H1 (cell line): ENCODE results near the gene ELANE. TPM values are rescaled to one million over a fixed set of nuclear protein-coding genes. Genes with fewer than 3 reads are reported as not detected.

Experiments used
- CTCF ChIA-PET: fragments of 300-600 bp; sonication (Branson Sonifier 250); formaldehyde crosslinking; loops from one replicate; lab custom pipeline; 2021; ENCODE audit not compliant: partially characterized antibody; lab: Charles Lee
- POLR2A ChIA-PET: fragments of 300-600 bp; sonication (Branson Sonifier 250); formaldehyde crosslinking; loops from one replicate; lab custom pipeline; 2021; ENCODE audit warnings: inconsistent platforms; ENCODE audit not compliant: partially characterized antibody; lab: Charles Lee
- DNase-seq, 2 experiments: peaks; one replicate each; pipeline versions ENCODE4 v3.0.0 to v3.0.0-alpha.2; 2010 to 2022; ENCODE audit warnings: low spot score in 2 of 2, low read depth in 1 of 2, mixed read lengths in 1 of 2
- FAIRE-seq: peaks from 2 replicates; lab custom pipeline; 2011; peaks lifted over from hg19 to GRCh38; lab: Jason Lieb, UNC
- H2AFZ ChIP-seq: 2 replicates; pipeline ENCODE4 v1.8.1; 2012; ENCODE audit warnings: low read length, inconsistent platforms
- H2AK5ac ChIP-seq: 2 replicates; pipeline ENCODE4 v1.6.1; 2013; ENCODE audit warnings: low read depth, low read length
- H2BK120ac ChIP-seq: replicated peaks from 2 replicates; pipeline ENCODE3; 2013; ENCODE audit warnings: low read depth, low read length, inconsistent platforms
- H2BK12ac ChIP-seq: 2 replicates; pipeline ENCODE4 v1.6.1; 2013; ENCODE audit warnings: low read depth, low read length
- H2BK15ac ChIP-seq: 2 replicates; pipeline ENCODE4 v1.6.1; 2013; ENCODE audit warnings: low read length
- H2BK20ac ChIP-seq: 2 replicates; pipeline ENCODE4 v1.6.1; 2013; ENCODE audit warnings: low read length
- H2BK5ac ChIP-seq: 2 replicates; pipeline ENCODE4 v1.6.1; 2013; ENCODE audit warnings: low read depth, low read length
- H3K14ac ChIP-seq: 2 replicates; pipeline ENCODE4 v1.6.1; 2013; ENCODE audit warnings: inconsistent platforms; ENCODE audit not compliant: insufficient read length
- H3K18ac ChIP-seq: 2 replicates; pipeline ENCODE4 v1.6.1; 2013; ENCODE audit warnings: low read length; ENCODE audit errors: extremely low read depth
- H3K23ac ChIP-seq: 2 replicates; pipeline ENCODE4 v1.6.1; 2013; ENCODE audit warnings: inconsistent platforms; ENCODE audit not compliant: insufficient read length
- H3K23me2 ChIP-seq: 2 replicates; pipeline ENCODE4 v1.6.1; 2013; ENCODE audit warnings: low read depth, low read length
- H3K27ac ChIP-seq: 2 replicates; pipeline ENCODE4 v1.6.1; 2011; ENCODE audit warnings: low read depth, low read length, inconsistent platforms
- H3K27me3 ChIP-seq, 4 experiments: replicated peaks in 1 of 4; 1 replicate in 1 of 4; 2 replicates in 3 of 4; pipeline versions ENCODE4 v1.6.1 to v1.8.1; 2011 to 2013; ENCODE audit warnings: low read length in 3 of 4, mild to moderate bottlenecking in 3 of 4, inconsistent platforms in 2 of 4, mixed read lengths in 2 of 4, moderate library complexity in 1 of 4; ENCODE audit not compliant: control insufficient read depth in 3 of 4, insufficient read depth in 3 of 4; ENCODE audit errors: extremely low read depth in 1 of 4
- H3K36me3 ChIP-seq, 4 experiments: 2 replicates each; pipeline versions ENCODE4 v1.6.1 to v1.8.1; 2011 to 2013; ENCODE audit warnings: mild to moderate bottlenecking in 4 of 4, low read length in 3 of 4, moderate library complexity in 2 of 4, control low read depth in 1 of 4, inconsistent platforms in 1 of 4; ENCODE audit not compliant: insufficient read depth in 4 of 4, control insufficient read depth in 2 of 4
- H3K4ac ChIP-seq: replicated peaks from 2 replicates; pipeline ENCODE3; 2013; ENCODE audit warnings: low read length, low read depth, mixed read lengths, inconsistent platforms; ENCODE audit not compliant: insufficient read length
- H3K4me1 ChIP-seq, 4 experiments: replicated peaks in 1 of 4; 1 replicate in 1 of 4; 2 replicates in 3 of 4; pipeline versions ENCODE4 v1.6.1 to v1.8.1; 2011 to 2013; ENCODE audit warnings: low read length in 3 of 4, inconsistent platforms in 2 of 4, mixed read lengths in 1 of 4; ENCODE audit not compliant: insufficient read depth in 4 of 4, control insufficient read depth in 3 of 4
- H3K4me2 ChIP-seq, 2 experiments: 2 replicates each; pipeline versions ENCODE4 v1.6.1 to v1.8.1; 2011 to 2013; ENCODE audit warnings: low read depth in 2 of 2, low read length in 2 of 2, control low read depth in 1 of 2, inconsistent platforms in 1 of 2, mild to moderate bottlenecking in 1 of 2; ENCODE audit not compliant: insufficient read depth in 1 of 2
- H3K4me3 ChIP-seq, 4 experiments: fragments of 200-600, 300-600 bp in 1 of 4; sonication (generic), shearing (Covaris generic), sonication (Bioruptor Twin) in 1 of 4; 2 replicates each; pipeline versions ENCODE4 v1.5.1 to v1.8.1; 2011 to 2016; ENCODE audit warnings: low read length in 4 of 4, low read depth in 3 of 4, control low read depth in 2 of 4, inconsistent platforms in 2 of 4, mild to moderate bottlenecking in 2 of 4, mixed read lengths in 1 of 4, moderate library complexity in 1 of 4; ENCODE audit not compliant: insufficient read depth in 2 of 4; ENCODE audit errors: extremely low read depth in 1 of 4
- H3K56ac ChIP-seq: replicated peaks from 2 replicates; pipeline ENCODE3; 2013; ENCODE audit warnings: low read depth, mild to moderate bottlenecking, mixed read lengths, low read length, inconsistent platforms; ENCODE audit not compliant: insufficient read length
- H3K79me1 ChIP-seq: 2 replicates; pipeline ENCODE4 v1.6.1; 2013; ENCODE audit warnings: low read depth, low read length, control low read depth
- H3K79me2 ChIP-seq, 2 experiments: 2 replicates each; pipeline versions ENCODE4 v1.6.1 to v1.8.1; 2012 to 2013; ENCODE audit warnings: low read length in 2 of 2, mild to moderate bottlenecking in 2 of 2, inconsistent platforms in 1 of 2; ENCODE audit not compliant: insufficient read depth in 2 of 2, control insufficient read depth in 1 of 2
- H3K9ac ChIP-seq, 4 experiments: replicated peaks in 1 of 4; 1 replicate in 1 of 4; 2 replicates in 3 of 4; pipeline versions ENCODE4 v1.6.1 to v1.8.1; 2011 to 2013; ENCODE audit warnings: low read depth in 3 of 4, low read length in 3 of 4, control low read depth in 2 of 4, mild to moderate bottlenecking in 2 of 4, moderate library complexity in 2 of 4, inconsistent platforms in 1 of 4; ENCODE audit errors: extremely low read depth in 1 of 4
- H3K9me3 ChIP-seq, 2 experiments: 2 replicates each; pipeline versions ENCODE4 v1.6.1 to v1.8.1; 2012 to 2013; ENCODE audit warnings: mild to moderate bottlenecking in 2 of 2, moderate library complexity in 2 of 2, control low read depth in 1 of 2, inconsistent platforms in 1 of 2, low read depth in 1 of 2, low read length in 1 of 2, mixed read lengths in 1 of 2; ENCODE audit not compliant: insufficient read depth in 2 of 2
- H4K20me1 ChIP-seq, 2 experiments: replicated peaks in 1 of 2; 2 replicates each; pipeline versions ENCODE3 to v1.8.1; 2011 to 2013; ENCODE audit warnings: inconsistent platforms in 2 of 2, low read length in 2 of 2, mild to moderate bottlenecking in 1 of 2; ENCODE audit not compliant: insufficient read depth in 2 of 2, control insufficient read depth in 1 of 2
- H4K5ac ChIP-seq: 2 replicates; pipeline ENCODE4 v1.6.1; 2013; ENCODE audit warnings: low read length, low read depth, mixed read lengths, inconsistent platforms; ENCODE audit not compliant: insufficient read length
- H4K8ac ChIP-seq: 2 replicates; pipeline ENCODE4 v1.8.0; 2013; ENCODE audit warnings: mild to moderate bottlenecking, moderate library complexity, low read length, inconsistent platforms; ENCODE audit not compliant: insufficient read depth; ENCODE audit errors: extremely low read depth
- H4K91ac ChIP-seq: replicated peaks from 2 replicates; pipeline ENCODE3; 2013; ENCODE audit warnings: low read length, mixed read lengths, inconsistent platforms; ENCODE audit not compliant: insufficient read length
- ASH2L ChIP-seq: fragments of 200-600, 300-600 bp; sonication (generic); IDR thresholded peaks from one replicate; pipeline ENCODE4 v1.7.1; 2017; ENCODE audit warnings: low read length
- GABPA ChIP-seq: IDR thresholded peaks from 2 replicates; pipeline ENCODE4 v1.6.1; 2011; ENCODE audit warnings: mild to moderate bottlenecking, low read length, moderate library complexity, borderline replicate concordance; ENCODE audit not compliant: insufficient read depth
- TBP ChIP-seq: IDR thresholded peaks from 2 replicates; pipeline ENCODE4 v1.6.1; 2011; ENCODE audit warnings: low read depth, low read length, improper control_type of control experiment
- WGBS, 2 experiments: shearing (Covaris generic) in 1 of 2; methylation state at CpG; one replicate each; pipeline versions ENCODE4 v1.1.6 to v1.1.7; 2013 to 2015; ENCODE audit warnings: low lambda C conversion rate in 2 of 2, mixed read lengths in 2 of 2, inconsistent platforms in 1 of 2, low coverage in 1 of 2, missing lambda C conversion rate in 1 of 2; ENCODE audit not compliant: insufficient replicate concordance in 2 of 2, insufficient coverage in 1 of 2, insufficient read length in 1 of 2; ENCODE audit errors: extremely low coverage in 1 of 2, missing lambda C conversion rate in 1 of 2; 5-methylcytosine and 5-hydroxymethylcytosine counted together
- polyA plus RNA-seq, 7 experiments: library from polyadenylated mRNA; depleted of rRNA in 3 of 7; stranded (reverse) in 5 of 7; unstranded in 2 of 7; fragments of >200 nt in 5 of 7; fragments of 200-250 nt in 2 of 7; gene quantifications; 1 replicate in 5 of 7; 2 replicates in 1 of 7; 4 replicates in 1 of 7; pipeline versions ENCODE4 v1.2.1 to v1.2.3, GENCODE V29; 2011 to 2013; ENCODE audit warnings: missing spikeins in 2 of 7, mixed read lengths in 2 of 7
- total RNA-seq: library from RNA; stranded (reverse); fragmentation: NEBNext Ultra II Directional; extraction: Animal tissue kit (Norgen Biotek cat#: 25700); gene quantifications from 2 replicates; pipeline ENCODE4 v1.2.1, GENCODE V29; 2021

Gene ELANE
- total and polyA plus RNA-seq, 2 of the 8 experiments (the other 6 are each of a cell fraction or from before 2014, with no cell fraction given): not detected

GRCh38 chr19:850221-850978 is 1.7 kb upstream of the ELANE start:
- Histone ChIP-seq H3K4ac (no peak overlapping the region), H3K36me3 (no peaks in the 10 kb centered on the region), H3K79me2 (no peaks in the 10 kb centered on the region), H3K18ac (no peak overlapping the region), H2AK5ac (no peak overlapping the region), H4K5ac (no peak overlapping the region), H3K4me1 (no peaks in the 10 kb centered on the region), H3K23me2 (no peaks in the 10 kb centered on the region), H3K4me2 (no peak overlapping the region), H4K8ac (peak overlapping the region; percentile 45; the same call in 1 of the 2 replicates), H2BK120ac (no peak overlapping the region), H2BK15ac (0 out of 2 replicates have a peak overlapping the region, but pooled peaks have one; percentile 46), H3K23ac (no peak overlapping the region), H3K27ac (no peak overlapping the region), H2BK5ac (0 out of 2 replicates have a peak overlapping the region, but pooled peaks have one; percentile 18), H3K56ac (no peak overlapping the region), H3K79me1 (no peaks in the 10 kb centered on the region), H2BK20ac (no peak overlapping the region), H2AFZ (no peak overlapping the region), H4K91ac (no peak overlapping the region), H3K14ac (no peak overlapping the region), H3K9ac (no peak overlapping the region), H3K27me3 (0 out of 7 replicates have a peak, but pooled peaks cover 0 to 2% (median 0%) of the 10 kb centered on the region in 4 experiments), H3K4me3 (no peak overlapping the region), H3K9me3 (no peaks in the 10 kb centered on the region)
- no peak for FAIRE-seq
- WGBS, 2 experiments: 74% methylated on average over 21 of the region's 28 CpGs; no CpG with 5 or more reads in 1 of the 2 experiments
- ChIA-PET CTCF (interaction anchor here (0.7 to 1.9 kb wide), 6 partner anchors 8 to 113 kb away, joined by 3 to 8 read pairs (median 4); no protein-coding TSS in a partner anchor), POLR2A (interaction anchor here (0.6 to 2.9 kb wide), 8 partner anchors 7 to 54 kb away, joined by 3 to 9 read pairs (median 3); partner anchors contain the start of gene PTBP1)
- DNase-seq: no peak
- TF ChIP-seq ASH2L (no peak), GABPA (0 out of 2 replicates have a peak, but pooled peaks have one; percentile 70), TBP (peak; percentile 43; the same call in 1 of the 2 replicates)
- TF ChIP-seq, all 59 proteins: peak for 2
- Histone ChIP-seq H4K20me1 (no peaks in the 10 kb centered on the region), H2BK12ac (no peak overlapping the region)
